WTC11 (cell line): ENCODE results near the gene DUS1L. TPM values are rescaled to one million over a fixed set of nuclear protein-coding genes. Genes with fewer than 3 reads are reported as not detected.

Experiments
- ATAC-seq: fragments of 200-7000 bp; cut with Tn5 transposase; 2 replicates; pipeline ENCODE4 v1.10.0; 2021; ENCODE audit warnings: mild to moderate bottlenecking, moderate library complexity
- CTCF ChIA-PET: fragments of 300-600 bp; sonication (Branson Sonifier 250); formaldehyde crosslinking; loops from one replicate; lab custom pipeline; 2021; ENCODE audit warnings: antibody characterized with exemption; lab: Charles Lee
- POLR2A ChIA-PET: fragments of 350-600 bp; sonication (Branson Sonifier 250); formaldehyde crosslinking; loops from one replicate; lab custom pipeline; 2021; ENCODE audit warnings: antibody characterized with exemption; lab: Charles Lee
- DNase-seq: peaks from one replicate; pipeline ENCODE4 v3.0.0; 2021; ENCODE audit warnings: low spot score
- H3K27ac Mint-ChIP-seq: 2 replicates; pipeline ENCODE4 v1.8.0; 2021; ENCODE audit warnings: mixed read lengths
- H3K27me3 Mint-ChIP-seq: 2 replicates; pipeline ENCODE4 v1.8.0; 2021; ENCODE audit warnings: low read depth, mild to moderate bottlenecking, moderate library complexity, mixed read lengths
- H3K36me3 Mint-ChIP-seq: 2 replicates; pipeline ENCODE4 v1.8.0; 2021; ENCODE audit warnings: mixed read lengths
- H3K4me1 Mint-ChIP-seq: 2 replicates; pipeline ENCODE4 v1.8.0; 2022; ENCODE audit warnings: mixed read lengths
- H3K4me3 Mint-ChIP-seq: 2 replicates; pipeline ENCODE4 v1.8.0; 2021; ENCODE audit warnings: mild to moderate bottlenecking, moderate library complexity, mixed read lengths
- H3K9me3 Mint-ChIP-seq: 2 replicates; pipeline ENCODE4 v1.8.0; 2021; ENCODE audit warnings: mixed read lengths
- AR ChIP-seq: fragments of 250-450 bp; sonication (Bioruptor Pico); IDR thresholded peaks from 2 replicates; pipeline ENCODE4 v1.9.0; 2021; ENCODE audit warnings: mild to moderate bottlenecking
- ATF6 ChIP-seq: sonication (generic); formaldehyde crosslinking; IDR thresholded peaks from 2 replicates; pipeline ENCODE4 v1.8.1; 2023; ENCODE audit warnings: mild to moderate bottlenecking, missing genetic modification reagents
- CBFB ChIP-seq: sonication (generic); formaldehyde crosslinking; IDR thresholded peaks from 2 replicates; pipeline ENCODE4 v1.8.1; 2022; ENCODE audit warnings: mild to moderate bottlenecking, low read depth, missing genetic modification reagents
- CTCF ChIP-seq: fragments of 200-600 bp; IDR thresholded peaks from 2 replicates; pipeline ENCODE4 v1.8.0; 2022; ENCODE audit warnings: antibody characterized with exemption
- E2F4 ChIP-seq: sonication (generic); formaldehyde crosslinking; IDR thresholded peaks from 2 replicates; pipeline ENCODE4 v1.8.1; 2022; ENCODE audit warnings: low read depth, mild to moderate bottlenecking, moderate library complexity, missing genetic modification reagents, borderline replicate concordance
- EMX1 ChIP-seq: fragments of 250-450 bp; sonication (Bioruptor Pico); IDR thresholded peaks from 2 replicates; pipeline ENCODE4 v1.8.0; 2021; ENCODE audit warnings: mild to moderate bottlenecking
- FOXJ3 ChIP-seq: sonication (generic); formaldehyde crosslinking; IDR thresholded peaks from 2 replicates; pipeline ENCODE4 v1.9.0; 2021; ENCODE audit warnings: missing genetic modification reagents, mild to moderate bottlenecking, borderline replicate concordance
- FOXP1 ChIP-seq: sonication (generic); formaldehyde crosslinking; IDR thresholded peaks from 2 replicates; pipeline ENCODE4 v1.8.0; 2022; ENCODE audit warnings: missing genetic modification reagents, mild to moderate bottlenecking, moderate library complexity, borderline replicate concordance
- HMGA2 ChIP-seq: fragments of 250-450 bp; sonication (Bioruptor Pico); IDR thresholded peaks from 2 replicates; pipeline ENCODE4 v1.4.0; 2021; ENCODE audit warnings: mild to moderate bottlenecking, moderate library complexity
- HMGXB4 ChIP-seq: sonication (generic); formaldehyde crosslinking; IDR thresholded peaks from 2 replicates; pipeline ENCODE4 v1.8.1; 2023; ENCODE audit warnings: mild to moderate bottlenecking, moderate library complexity, missing genetic modification reagents
- JUN ChIP-seq: sonication (generic); formaldehyde crosslinking; IDR thresholded peaks from 2 replicates; pipeline ENCODE4 v1.8.0; 2023; ENCODE audit warnings: mild to moderate bottlenecking, missing genetic modification reagents
- MLX ChIP-seq: sonication (generic); formaldehyde crosslinking; IDR thresholded peaks from 2 replicates; pipeline ENCODE4 v1.8.1; 2023; ENCODE audit warnings: mild to moderate bottlenecking, missing genetic modification reagents, moderate library complexity
- MYBL2 ChIP-seq: sonication (generic); formaldehyde crosslinking; IDR thresholded peaks from 2 replicates; pipeline ENCODE4 v1.8.1; 2023; ENCODE audit warnings: mild to moderate bottlenecking, moderate library complexity, missing genetic modification reagents
- NFATC4 ChIP-seq: fragments of 250-450 bp; sonication (Bioruptor Pico); IDR thresholded peaks from 2 replicates; pipeline ENCODE4 v1.9.0; 2021; ENCODE audit warnings: mild to moderate bottlenecking
- NFYB ChIP-seq: sonication (generic); formaldehyde crosslinking; conservative IDR thresholded peaks from 2 replicates; pipeline ENCODE4 v1.8.0; 2022; ENCODE audit warnings: low read depth, missing genetic modification reagents
- PRRX2 ChIP-seq: fragments of 250-450 bp; sonication (Bioruptor Pico); IDR thresholded peaks from 2 replicates; pipeline ENCODE4 v1.8.0; 2021; ENCODE audit warnings: mild to moderate bottlenecking
- USF1 ChIP-seq: sonication (generic); formaldehyde crosslinking; IDR thresholded peaks from 2 replicates; pipeline ENCODE4 v1.8.0; 2022; ENCODE audit warnings: mild to moderate bottlenecking, missing genetic modification reagents
- USF2 ChIP-seq: sonication (generic); formaldehyde crosslinking; IDR thresholded peaks from 2 replicates; pipeline ENCODE4 v1.8.1; 2023; ENCODE audit warnings: mild to moderate bottlenecking, missing genetic modification reagents, moderate library complexity
- ZNF263 ChIP-seq: sonication (generic); formaldehyde crosslinking; IDR thresholded peaks from 2 replicates; pipeline ENCODE4 v1.8.1; 2022; ENCODE audit warnings: low read depth, mild to moderate bottlenecking, moderate library complexity, missing genetic modification reagents
- ZNF425 ChIP-seq: fragments of 250-450 bp; sonication (Bioruptor Pico); conservative IDR thresholded peaks from 2 replicates; pipeline ENCODE4 v1.9.0; 2021; ENCODE audit warnings: mild to moderate bottlenecking
- ZNF512 ChIP-seq: sonication (generic); formaldehyde crosslinking; IDR thresholded peaks from 2 replicates; pipeline ENCODE4 v1.8.1; 2022; ENCODE audit warnings: missing genetic modification reagents, borderline replicate concordance
- total RNA-seq: library from RNA; stranded (reverse); gene quantifications from 3 replicates; pipeline ENCODE4 v1.2.3, GENCODE V29; 2021

The DUS1L gene
- total RNA-seq, 1 experiment from 2014 or later: 120 TPM

- no peak for TF ChIP-seq E2F4 (CRISPR knock-in tag)
- no peak for TF ChIP-seq HMGA2 (CRISPR knock-in tag)
- TF ChIP-seq ATF6 (CRISPR knock-in tag): no peak
- no peak for TF ChIP-seq EMX1 (CRISPR knock-in tag)
- TF ChIP-seq FOXJ3: no peak
- no peak for TF ChIP-seq USF2 (CRISPR knock-in tag)
- TF ChIP-seq NFATC4 (CRISPR knock-in tag): no peak
- no peak for TF ChIP-seq CTCF
- no peak for TF ChIP-seq CBFB
- no peak for TF ChIP-seq NFYB
- no peak for TF ChIP-seq HMGXB4 (CRISPR knock-in tag)
- TF ChIP-seq MLX (CRISPR knock-in tag): no peak
These were observed 49.3 kb upstream of the DUS1L start (continued) for GRCh38 chr17:82114872-82115271.

- no peak for DNase-seq
- no peak for ATAC-seq
- Mint-ChIP-seq H3K9me3 (no peaks in the 10 kb centered on the region), H3K4me1 (peaks cover 10% of the 10 kb centered on the region), H3K4me3 (no peak overlapping the region), H3K27ac (no peak overlapping the region), H3K27me3 (peaks cover 50% of the 10 kb centered on the region), H3K36me3 (no peaks in the 10 kb centered on the region)
- ChIA-PET CTCF (interaction anchor here (1.3 to 1.8 kb wide), 3 partner anchors 8 to 93 kb away, joined by 4 to 5 read pairs (median 4); no protein-coding TSS in a partner anchor), POLR2A (no interaction called here)
- TF ChIP-seq MYBL2 (no peak), PRRX2 (CRISPR knock-in tag) (no peak), ZNF425 (CRISPR knock-in tag) (no peak), JUN (CRISPR knock-in tag) (no peak), FOXJ3 (no peak), ZNF263 (no peak), AR (no peak), ZNF512 (CRISPR knock-in tag) (no peak), FOXP1 (CRISPR knock-in tag) (no peak), USF1 (no peak)
These were observed 48.8 kb upstream of the DUS1L start for GRCh38 chr17:82114447-82114846.
